WTC11 (cell line): ENCODE measurements around the gene MYO9A.

Experiments used
- CREM ChIP-seq: sonication (generic); formaldehyde crosslinking; IDR thresholded peaks from 2 replicates; pipeline ENCODE4 v1.8.1; 2022; ENCODE audit warnings: mild to moderate bottlenecking, missing genetic modification reagents, moderate library complexity
- TCF7 ChIP-seq: sonication (generic); formaldehyde crosslinking; IDR thresholded peaks from 2 replicates; pipeline ENCODE4 v1.8.0; 2022; ENCODE audit warnings: mild to moderate bottlenecking, low read depth, missing genetic modification reagents, moderate library complexity
- TEAD4 ChIP-seq: sonication (generic); formaldehyde crosslinking; IDR thresholded peaks from 2 replicates; pipeline ENCODE4 v1.8.0; 2022; ENCODE audit warnings: mild to moderate bottlenecking, missing genetic modification reagents
- TF ChIP-seq, protein P1 (sequence below): sonication (generic); formaldehyde crosslinking; IDR thresholded peaks from 2 replicates; pipeline ENCODE4 v1.8.0; 2022; ENCODE audit warnings: mild to moderate bottlenecking, missing genetic modification reagents
- TF ChIP-seq, protein P2 (sequence below): fragments of 200-600 bp; IDR thresholded peaks from 2 replicates; pipeline ENCODE4 v1.8.0; 2022; ENCODE audit warnings: antibody characterized with exemption
- TF ChIP-seq, protein P3 (sequence below): sonication (generic); formaldehyde crosslinking; IDR thresholded peaks from 2 replicates; pipeline ENCODE4 v1.8.1; 2023; ENCODE audit warnings: mild to moderate bottlenecking, missing genetic modification reagents

DNA sequence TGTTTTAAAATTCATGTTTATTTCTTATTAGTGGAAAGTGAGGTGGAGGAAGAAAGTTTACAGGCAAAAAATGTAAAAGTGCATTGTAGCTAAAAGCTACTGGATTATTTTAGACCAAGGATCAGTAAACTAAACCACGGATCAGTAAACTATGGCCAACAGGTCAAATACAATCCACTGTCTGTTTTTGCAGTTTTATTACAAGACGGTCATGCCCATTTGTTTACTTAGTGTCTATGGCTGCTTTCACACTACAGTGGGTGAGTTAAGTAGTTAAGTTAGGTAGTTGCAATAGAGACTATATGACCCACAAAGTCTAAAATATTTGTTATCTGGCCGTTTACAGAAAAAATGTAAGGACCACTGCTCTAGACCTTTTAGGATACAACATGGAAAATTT lies 225.6 kb downstream of the MYO9A start:
- TF ChIP-seq CREM (CRISPR knock-in tag) (no peak), TEAD4 (CRISPR knock-in tag) (no peak), TCF7 (CRISPR knock-in tag) (no peak)
- TF ChIP-seq, protein P1, sequence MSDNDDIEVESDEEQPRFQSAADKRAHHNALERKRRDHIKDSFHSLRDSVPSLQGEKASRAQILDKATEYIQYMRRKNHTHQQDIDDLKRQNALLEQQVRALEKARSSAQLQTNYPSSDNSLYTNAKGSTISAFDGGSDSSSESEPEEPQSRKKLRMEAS (CRISPR knock-in tag), result no peak
- TF ChIP-seq, protein P2, sequence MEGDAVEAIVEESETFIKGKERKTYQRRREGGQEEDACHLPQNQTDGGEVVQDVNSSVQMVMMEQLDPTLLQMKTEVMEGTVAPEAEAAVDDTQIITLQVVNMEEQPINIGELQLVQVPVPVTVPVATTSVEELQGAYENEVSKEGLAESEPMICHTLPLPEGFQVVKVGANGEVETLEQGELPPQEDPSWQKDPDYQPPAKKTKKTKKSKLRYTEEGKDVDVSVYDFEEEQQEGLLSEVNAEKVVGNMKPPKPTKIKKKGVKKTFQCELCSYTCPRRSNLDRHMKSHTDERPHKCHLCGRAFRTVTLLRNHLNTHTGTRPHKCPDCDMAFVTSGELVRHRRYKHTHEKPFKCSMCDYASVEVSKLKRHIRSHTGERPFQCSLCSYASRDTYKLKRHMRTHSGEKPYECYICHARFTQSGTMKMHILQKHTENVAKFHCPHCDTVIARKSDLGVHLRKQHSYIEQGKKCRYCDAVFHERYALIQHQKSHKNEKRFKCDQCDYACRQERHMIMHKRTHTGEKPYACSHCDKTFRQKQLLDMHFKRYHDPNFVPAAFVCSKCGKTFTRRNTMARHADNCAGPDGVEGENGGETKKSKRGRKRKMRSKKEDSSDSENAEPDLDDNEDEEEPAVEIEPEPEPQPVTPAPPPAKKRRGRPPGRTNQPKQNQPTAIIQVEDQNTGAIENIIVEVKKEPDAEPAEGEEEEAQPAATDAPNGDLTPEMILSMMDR, result no peak
- TF ChIP-seq, protein P3, sequence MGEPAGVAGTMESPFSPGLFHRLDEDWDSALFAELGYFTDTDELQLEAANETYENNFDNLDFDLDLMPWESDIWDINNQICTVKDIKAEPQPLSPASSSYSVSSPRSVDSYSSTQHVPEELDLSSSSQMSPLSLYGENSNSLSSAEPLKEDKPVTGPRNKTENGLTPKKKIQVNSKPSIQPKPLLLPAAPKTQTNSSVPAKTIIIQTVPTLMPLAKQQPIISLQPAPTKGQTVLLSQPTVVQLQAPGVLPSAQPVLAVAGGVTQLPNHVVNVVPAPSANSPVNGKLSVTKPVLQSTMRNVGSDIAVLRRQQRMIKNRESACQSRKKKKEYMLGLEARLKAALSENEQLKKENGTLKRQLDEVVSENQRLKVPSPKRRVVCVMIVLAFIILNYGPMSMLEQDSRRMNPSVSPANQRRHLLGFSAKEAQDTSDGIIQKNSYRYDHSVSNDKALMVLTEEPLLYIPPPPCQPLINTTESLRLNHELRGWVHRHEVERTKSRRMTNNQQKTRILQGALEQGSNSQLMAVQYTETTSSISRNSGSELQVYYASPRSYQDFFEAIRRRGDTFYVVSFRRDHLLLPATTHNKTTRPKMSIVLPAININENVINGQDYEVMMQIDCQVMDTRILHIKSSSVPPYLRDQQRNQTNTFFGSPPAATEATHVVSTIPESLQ (CRISPR knock-in tag), result no peak
